IgD-negative memory B cell (primary cell): Measurements from ENCODE around the gene CLDN9. TPM values are rescaled to one million over a fixed set of nuclear protein-coding genes. Genes with fewer than 3 reads are reported as not detected.

Experiments
- H3K27ac Mint-ChIP-seq, 3 donors: one replicate each; pipeline ENCODE4 v1.8.0; 2020 to 2022; ENCODE audit warnings: mild to moderate bottlenecking in 3 of 3, mixed read lengths in 3 of 3, moderate library complexity in 1 of 3
- H3K27me3 Mint-ChIP-seq: one replicate; pipeline ENCODE4 v1.8.0; 2021; ENCODE audit warnings: mixed read lengths
- H3K36me3 Mint-ChIP-seq: one replicate; pipeline ENCODE4 v1.8.0; 2020; ENCODE audit warnings: mild to moderate bottlenecking, mixed read lengths
- H3K4me1 Mint-ChIP-seq, 3 donors: one replicate each; pipeline ENCODE4 v1.8.0; 2020 to 2022; ENCODE audit warnings: mixed read lengths in 3 of 3, mild to moderate bottlenecking in 1 of 3
- H3K4me3 Mint-ChIP-seq, 4 donors: one replicate each; pipeline ENCODE4 v1.8.0; 2020 to 2022; ENCODE audit warnings: mild to moderate bottlenecking in 4 of 4, mixed read lengths in 4 of 4, moderate library complexity in 3 of 4
- H3K9me3 Mint-ChIP-seq, 3 donors: one replicate each; pipeline ENCODE4 v1.8.0; 2020 to 2021; ENCODE audit warnings: mixed read lengths in 3 of 3, mild to moderate bottlenecking in 1 of 3
- polyA plus RNA-seq: library from polyadenylated mRNA; unstranded; fragments of 300-500 nt; fragmentation: Illumina TruSeq; gene quantifications from one replicate; pipeline ENCODE4 v1.2.3, GENCODE V29; 2021

The CLDN9 gene
- polyA plus RNA-seq, 1 donor from 2014 or later = not detected

DNA sequence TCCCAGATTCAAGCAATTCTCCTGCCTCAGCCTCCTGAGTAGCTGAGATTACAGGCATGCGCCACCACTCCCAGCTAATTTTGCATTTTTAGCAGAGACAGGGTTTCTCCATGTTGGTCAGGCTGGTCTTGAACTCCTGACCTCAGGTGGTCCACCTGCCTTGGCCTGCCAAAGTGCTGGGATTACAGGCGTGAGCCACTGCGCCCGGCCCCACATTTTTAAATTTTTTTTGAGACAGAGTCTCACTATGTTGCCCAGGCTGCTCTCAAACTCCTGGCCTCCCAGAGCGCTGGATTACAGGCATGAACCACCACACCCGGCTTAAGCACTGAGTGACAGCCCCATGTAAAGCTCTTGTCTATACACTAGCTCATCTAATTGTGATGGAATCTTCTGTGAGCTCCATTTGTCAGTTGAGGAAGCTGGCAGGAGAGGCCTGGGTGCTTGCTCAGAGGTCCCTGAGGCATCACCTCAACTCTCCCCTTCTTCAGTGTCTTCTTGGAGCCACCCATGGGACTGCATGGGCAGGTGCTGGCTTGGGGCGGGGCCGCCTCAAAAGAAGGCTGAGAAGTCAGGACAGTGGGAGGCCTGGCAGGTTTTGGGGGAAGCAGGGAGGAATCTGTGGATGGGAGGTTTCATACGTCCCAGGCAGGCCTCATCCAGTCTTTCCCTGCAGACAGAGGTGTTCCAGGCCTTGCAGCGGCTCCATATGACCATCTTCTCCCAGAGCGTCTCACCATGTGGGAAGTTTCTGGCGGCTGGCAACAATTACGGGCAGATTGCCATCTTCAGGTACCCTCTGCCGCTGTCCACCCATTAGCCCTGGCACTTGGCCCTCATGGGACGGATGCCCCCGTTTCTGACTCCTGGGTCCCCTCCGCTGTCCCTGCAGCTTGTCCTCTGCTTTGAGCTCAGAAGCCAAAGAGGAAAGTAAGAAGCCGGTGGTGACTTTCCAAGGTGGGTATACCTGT is 12.6 kb downstream of the CLDN9 start:
- Mint-ChIP-seq H3K27ac (peak overlapping the region in 1 of 3 donors; percentile 79), H3K4me1 (peaks cover 24 to 30% (median 30%) of the 10 kb centered on the region in 3 donors), H3K36me3 (peaks cover 7% of the 10 kb centered on the region), H3K27me3 (peaks cover 11% of the 10 kb centered on the region), H3K9me3 (no peaks in the 10 kb centered on the region), H3K4me3 (peak overlapping the region in 1 of 4 donors; percentile 57)

DNA sequence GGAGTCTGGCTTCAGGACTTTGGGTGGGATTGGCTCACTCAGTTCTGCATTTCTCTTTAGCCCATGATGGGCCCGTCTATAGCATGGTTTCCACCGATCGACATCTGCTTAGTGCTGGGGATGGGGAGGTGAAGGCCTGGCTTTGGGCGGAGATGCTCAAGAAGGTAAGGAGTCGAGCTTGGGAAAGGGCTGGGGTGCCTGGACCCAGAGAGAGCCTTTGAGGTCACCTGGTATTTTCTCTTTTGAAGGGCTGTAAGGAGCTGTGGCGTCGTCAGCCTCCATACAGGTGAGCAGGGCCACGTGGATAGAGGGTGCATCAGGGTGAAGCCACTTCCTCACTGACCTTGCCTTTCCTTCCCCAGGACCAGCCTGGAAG is 13.3 kb downstream of the CLDN9 start:
- H3K27me3 Mint-ChIP-seq = peaks cover 15% of the 10 kb centered on the region
- peak overlapping the region in 1 of 3 donors; percentile 79 for H3K27ac Mint-ChIP-seq
- H3K36me3 Mint-ChIP-seq = peaks cover 7% of the 10 kb centered on the region
- peak overlapping the region in 1 of 4 donors; percentile 57 for H3K4me3 Mint-ChIP-seq
- H3K4me1 Mint-ChIP-seq = peaks cover 24 to 30% (median 28%) of the 10 kb centered on the region in 3 donors
- H3K9me3 Mint-ChIP-seq = no peaks in the 10 kb centered on the region

DNA sequence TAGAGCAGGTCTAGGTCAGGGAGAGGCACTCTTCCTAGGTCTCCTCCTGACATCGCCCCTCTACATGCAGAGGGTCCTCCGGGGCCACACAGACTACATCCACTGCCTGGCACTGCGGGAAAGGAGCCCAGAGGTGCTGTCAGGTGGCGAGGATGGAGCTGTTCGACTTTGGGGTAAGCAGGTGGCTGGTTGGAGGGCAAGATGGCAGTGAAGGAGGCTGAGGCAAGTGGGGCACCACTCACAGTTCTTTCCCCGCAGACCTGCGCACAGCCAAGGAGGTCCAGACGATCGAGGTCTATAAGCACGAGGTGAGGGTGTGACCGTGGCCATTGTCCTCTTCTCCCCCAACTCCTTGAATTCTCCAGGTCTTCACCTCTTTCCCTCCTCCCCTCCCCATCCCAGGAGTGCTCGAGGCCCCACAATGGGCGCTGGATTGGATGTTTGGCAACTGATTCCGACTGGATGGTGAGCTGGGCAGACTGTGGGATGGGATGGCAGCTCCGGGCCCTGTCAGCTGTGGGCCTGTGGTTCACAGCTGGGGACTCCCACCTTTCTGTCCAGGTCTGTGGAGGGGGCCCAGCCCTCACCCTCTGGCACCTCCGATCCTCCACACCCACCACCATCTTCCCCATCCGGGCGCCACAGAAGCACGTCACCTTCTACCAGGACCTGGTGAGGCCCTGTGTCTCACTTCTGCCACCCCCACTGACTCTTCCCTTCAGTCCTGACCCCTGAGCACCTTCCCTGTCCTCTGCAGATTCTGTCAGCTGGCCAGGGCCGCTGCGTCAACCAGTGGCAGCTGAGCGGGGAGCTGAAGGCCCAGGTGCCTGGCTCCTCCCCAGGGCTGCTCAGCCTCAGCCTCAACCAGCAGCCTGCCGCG is 14.1 kb downstream of the CLDN9 start:
- H3K9me3 Mint-ChIP-seq = no peaks in the 10 kb centered on the region
- H3K4me3 Mint-ChIP-seq = peak overlapping the region in 1 of 4 donors; percentile 57
- H3K36me3 Mint-ChIP-seq = peaks cover 7% of the 10 kb centered on the region
- peak overlapping the region in 1 of 3 donors; percentile 79 for H3K27ac Mint-ChIP-seq
- peaks cover 16 to 24% (median 22%) of the 10 kb centered on the region in 3 donors for H3K4me1 Mint-ChIP-seq
- peaks cover 17% of the 10 kb centered on the region for H3K27me3 Mint-ChIP-seq

DNA sequence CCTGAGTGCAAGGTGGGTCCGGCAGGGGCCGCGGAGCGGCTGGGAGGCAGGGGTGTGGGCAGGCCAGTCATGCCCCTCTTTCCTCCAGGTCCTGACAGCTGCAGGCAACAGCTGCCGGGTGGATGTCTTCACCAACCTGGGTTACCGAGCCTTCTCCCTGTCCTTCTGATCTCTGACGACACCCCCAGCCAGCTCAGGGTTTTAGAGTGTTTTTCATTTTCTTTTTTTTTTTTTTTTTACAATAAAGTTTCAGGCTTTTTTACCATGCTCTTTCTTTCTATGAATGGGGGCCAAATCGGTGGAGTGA is 14.7 kb downstream of the CLDN9 start:
- no peaks in the 10 kb centered on the region for H3K9me3 Mint-ChIP-seq
- peaks cover 20% of the 10 kb centered on the region for H3K27me3 Mint-ChIP-seq
- H3K4me1 Mint-ChIP-seq = peaks cover 16 to 23% (median 19%) of the 10 kb centered on the region in 3 donors
- H3K36me3 Mint-ChIP-seq = peaks cover 9% of the 10 kb centered on the region
- no peak overlapping the region for H3K27ac Mint-ChIP-seq
- no peak overlapping the region for H3K4me3 Mint-ChIP-seq

DNA sequence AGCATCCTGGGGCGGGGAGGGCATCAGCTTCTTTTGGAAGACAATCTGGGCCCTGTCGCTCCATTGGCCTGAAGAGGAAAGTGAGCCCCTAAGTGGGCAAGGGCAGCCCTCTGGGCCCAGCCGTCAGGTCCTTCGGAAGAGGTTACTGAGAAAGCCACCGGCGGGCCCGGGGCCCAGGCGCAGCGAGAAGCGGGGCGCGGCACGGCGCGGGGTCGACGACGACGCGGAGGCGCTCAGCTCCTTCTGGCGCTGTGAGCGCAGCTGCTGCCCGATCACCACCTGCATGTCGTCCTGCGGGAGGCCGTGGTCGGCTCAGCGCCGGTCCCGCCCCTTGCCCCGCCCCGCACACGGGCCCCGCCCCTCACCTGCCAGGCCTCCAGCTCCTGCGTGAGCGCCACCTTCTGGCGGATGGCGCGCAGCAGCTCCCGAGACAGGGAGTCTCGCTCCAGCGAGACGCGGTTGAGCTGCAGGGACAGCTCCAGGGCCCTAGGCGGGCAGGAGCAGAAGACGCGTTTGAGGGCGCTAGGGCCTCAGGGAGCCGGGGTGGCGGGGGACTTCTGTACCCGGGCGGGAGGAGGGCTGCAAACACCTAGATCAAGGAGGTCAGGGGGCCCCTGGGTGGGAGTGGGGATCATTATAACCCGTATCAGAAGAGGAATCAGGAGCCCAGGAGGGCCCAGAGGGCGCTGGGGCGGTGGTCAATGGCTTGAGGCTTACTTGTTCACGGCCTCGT is 15.4 kb downstream of the CLDN9 start:
- H3K36me3 Mint-ChIP-seq = peaks cover 9% of the 10 kb centered on the region
- peak overlapping the region in 3 of 4 donors; percentile 43 to 86 (median 76) for H3K4me3 Mint-ChIP-seq
- peaks cover 11 to 16% (median 13%) of the 10 kb centered on the region in 3 donors for H3K4me1 Mint-ChIP-seq
- H3K27ac Mint-ChIP-seq = peak overlapping the region in 1 of 3 donors; percentile 16
- peaks cover 27% of the 10 kb centered on the region for H3K27me3 Mint-ChIP-seq
- H3K9me3 Mint-ChIP-seq = no peaks in the 10 kb centered on the region

DNA sequence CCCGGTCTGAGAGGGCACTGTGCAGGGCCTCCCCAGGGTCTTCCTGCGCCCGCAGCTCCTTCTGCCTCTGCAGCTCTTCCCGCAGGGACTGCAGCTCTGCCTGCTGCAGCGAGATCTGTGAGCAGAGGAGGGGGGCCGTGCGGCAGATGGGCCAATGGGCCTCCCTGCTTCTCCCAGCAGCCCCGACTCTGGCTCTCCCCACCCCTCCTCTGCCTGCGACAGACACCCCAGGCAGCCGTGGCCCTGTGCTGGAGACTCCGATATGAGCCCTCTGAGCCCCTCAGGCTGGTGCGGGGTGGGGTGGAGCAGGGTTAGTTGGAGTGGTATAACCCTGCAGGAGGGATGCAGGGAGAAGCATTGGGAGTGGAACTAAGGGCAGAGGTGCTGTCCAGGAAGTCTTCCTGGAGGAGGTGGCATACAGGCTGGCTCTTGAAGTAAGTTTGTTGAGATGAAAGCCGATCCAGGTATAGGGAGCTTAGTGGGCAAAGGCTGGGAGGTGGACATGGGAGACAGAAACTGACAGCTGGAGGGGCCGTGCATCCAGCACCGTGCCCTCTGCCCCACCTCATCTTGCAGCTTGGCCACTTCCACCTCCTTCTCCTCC is 16.1 kb downstream of the CLDN9 start:
- Mint-ChIP-seq H3K4me1 (peaks cover 6 to 14% (median 12%) of the 10 kb centered on the region in 3 donors), H3K27me3 (peaks cover 34% of the 10 kb centered on the region), H3K9me3 (no peaks in the 10 kb centered on the region), H3K4me3 (peak overlapping the region in 2 of 4 donors; percentile 83 to 84), H3K36me3 (peaks cover 9% of the 10 kb centered on the region), H3K27ac (no peak overlapping the region)

DNA sequence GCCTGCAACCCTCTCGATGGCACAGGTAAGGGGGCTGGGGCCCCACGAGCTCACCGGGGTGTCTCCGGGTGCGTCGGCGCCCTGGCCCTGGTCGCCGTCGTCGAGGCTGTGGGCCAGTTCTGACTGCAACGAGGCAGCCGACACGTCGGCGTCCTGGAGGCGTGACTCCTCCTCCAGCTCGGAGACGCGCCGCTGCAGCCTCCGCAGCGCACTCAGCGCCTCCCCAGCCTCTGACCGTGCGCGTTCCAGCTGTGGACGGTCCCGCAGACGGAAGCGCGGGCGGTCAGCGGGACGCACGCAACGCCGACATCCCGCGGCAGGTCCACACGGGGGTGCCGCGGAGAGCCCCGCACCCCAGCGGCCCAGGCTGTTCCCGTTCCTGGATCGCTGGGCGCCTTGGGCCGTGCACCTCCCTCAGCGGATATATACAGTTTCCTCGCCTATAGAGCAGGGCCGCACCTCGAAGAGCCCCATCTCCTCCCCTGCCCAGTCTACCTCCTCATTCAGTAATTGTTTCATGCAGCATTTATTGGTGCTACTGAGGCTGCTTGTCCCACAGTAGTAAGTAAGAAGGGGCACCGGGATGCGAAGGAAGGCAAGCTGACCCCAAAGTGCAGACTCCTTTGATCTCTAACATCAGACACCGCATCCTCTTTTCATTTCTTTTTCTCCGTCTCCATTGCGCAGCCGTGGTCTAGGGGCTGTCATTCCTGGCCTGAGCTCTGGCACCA is 16.9 kb downstream of the CLDN9 start:
- no peaks in the 10 kb centered on the region for H3K9me3 Mint-ChIP-seq
- H3K4me1 Mint-ChIP-seq = peaks cover 0 to 11% (median 10%) of the 10 kb centered on the region in 3 donors
- H3K36me3 Mint-ChIP-seq = peaks cover 7% of the 10 kb centered on the region
- peak overlapping the region in 1 of 3 donors; percentile 40 for H3K27ac Mint-ChIP-seq
- peaks cover 41% of the 10 kb centered on the region for H3K27me3 Mint-ChIP-seq
- H3K4me3 Mint-ChIP-seq = peak overlapping the region; percentile 48 to 84 (median 70)

DNA sequence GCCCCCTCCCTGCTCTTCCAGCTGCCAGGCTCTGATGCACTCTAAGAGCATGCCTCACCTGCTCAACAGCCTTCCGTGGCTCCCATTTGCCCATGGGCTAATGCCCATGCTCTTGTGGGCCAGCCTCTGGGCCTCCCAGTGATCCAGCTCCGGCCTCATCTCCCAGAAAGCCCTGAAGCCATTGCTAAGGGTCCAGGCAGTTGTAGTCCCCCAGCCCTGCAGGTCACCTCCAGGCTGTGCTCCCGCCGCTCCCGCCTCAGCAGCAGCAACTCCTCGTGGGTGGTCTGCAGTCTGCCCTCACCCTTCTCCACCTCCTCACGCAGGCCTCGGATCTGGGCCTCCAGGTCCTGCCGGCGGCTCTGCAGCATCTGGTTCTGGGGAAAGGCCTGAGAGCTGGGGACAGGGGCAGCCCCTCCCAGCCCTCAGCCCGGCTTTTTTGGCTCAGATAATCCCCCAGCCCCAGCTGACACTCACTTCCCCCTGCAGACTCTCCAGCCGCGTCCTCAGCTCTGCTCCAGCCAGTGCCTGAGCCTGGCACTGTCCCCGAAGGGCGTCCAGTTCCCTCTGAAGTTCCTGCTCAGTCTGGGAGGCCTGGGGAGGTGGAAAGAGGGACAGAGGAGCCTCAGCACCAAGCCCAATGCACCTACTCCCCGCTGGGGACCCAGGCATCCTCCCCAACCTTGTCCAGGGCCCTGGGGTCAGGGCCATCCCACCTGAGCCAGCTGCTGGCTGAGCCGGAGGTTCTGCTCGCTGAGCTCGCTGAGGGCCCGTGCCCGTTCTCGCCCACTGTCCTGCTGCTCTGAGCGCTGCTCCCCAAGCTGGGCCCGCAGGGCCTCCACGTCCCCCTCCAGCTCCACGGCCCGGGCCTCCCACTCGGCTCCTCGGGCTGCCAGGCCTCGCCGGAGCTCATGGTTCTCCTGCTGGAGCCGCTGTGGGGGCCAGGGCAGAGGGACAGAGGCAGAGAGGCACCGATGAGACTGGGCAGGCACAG is 17.8 kb downstream of the CLDN9 start:
- Mint-ChIP-seq H3K4me3 (peak overlapping the region in 2 of 4 donors; percentile 48 to 61), H3K27ac (peak overlapping the region in 1 of 3 donors; percentile 40), H3K27me3 (peaks cover 48% of the 10 kb centered on the region), H3K9me3 (no peaks in the 10 kb centered on the region), H3K36me3 (peaks cover 7% of the 10 kb centered on the region), H3K4me1 (peaks cover 0 to 12% (median 11%) of the 10 kb centered on the region in 3 donors)

DNA sequence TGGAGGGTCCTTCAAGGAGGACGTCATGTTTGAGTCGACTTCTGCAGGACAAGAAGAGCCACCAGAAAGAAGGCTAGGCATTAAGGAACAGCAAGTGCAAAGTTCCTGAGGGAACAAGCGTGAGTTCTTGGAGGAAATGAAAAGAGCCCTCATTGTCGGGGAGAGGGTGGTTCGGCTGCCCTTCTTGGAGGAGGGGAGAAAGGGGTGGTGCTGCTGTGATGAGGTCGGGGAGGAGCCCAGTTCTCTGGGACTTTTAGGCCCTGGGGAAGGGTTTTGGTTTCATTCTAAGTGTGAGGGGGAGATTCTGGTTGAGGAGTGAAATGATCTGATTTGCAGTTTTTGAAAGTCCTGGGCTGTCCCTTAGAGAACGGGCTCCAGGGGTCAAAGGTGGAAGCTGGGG is 19.9 kb downstream of the CLDN9 start:
- H3K27me3 Mint-ChIP-seq = peaks cover 56% of the 10 kb centered on the region
- H3K36me3 Mint-ChIP-seq = peaks cover 3% of the 10 kb centered on the region
- H3K9me3 Mint-ChIP-seq = no peaks in the 10 kb centered on the region
- H3K27ac Mint-ChIP-seq = no peak overlapping the region
- H3K4me1 Mint-ChIP-seq = peaks cover 0 to 15% (median 14%) of the 10 kb centered on the region in 3 donors
- H3K4me3 Mint-ChIP-seq = peak overlapping the region in 1 of 4 donors; percentile 15

DNA sequence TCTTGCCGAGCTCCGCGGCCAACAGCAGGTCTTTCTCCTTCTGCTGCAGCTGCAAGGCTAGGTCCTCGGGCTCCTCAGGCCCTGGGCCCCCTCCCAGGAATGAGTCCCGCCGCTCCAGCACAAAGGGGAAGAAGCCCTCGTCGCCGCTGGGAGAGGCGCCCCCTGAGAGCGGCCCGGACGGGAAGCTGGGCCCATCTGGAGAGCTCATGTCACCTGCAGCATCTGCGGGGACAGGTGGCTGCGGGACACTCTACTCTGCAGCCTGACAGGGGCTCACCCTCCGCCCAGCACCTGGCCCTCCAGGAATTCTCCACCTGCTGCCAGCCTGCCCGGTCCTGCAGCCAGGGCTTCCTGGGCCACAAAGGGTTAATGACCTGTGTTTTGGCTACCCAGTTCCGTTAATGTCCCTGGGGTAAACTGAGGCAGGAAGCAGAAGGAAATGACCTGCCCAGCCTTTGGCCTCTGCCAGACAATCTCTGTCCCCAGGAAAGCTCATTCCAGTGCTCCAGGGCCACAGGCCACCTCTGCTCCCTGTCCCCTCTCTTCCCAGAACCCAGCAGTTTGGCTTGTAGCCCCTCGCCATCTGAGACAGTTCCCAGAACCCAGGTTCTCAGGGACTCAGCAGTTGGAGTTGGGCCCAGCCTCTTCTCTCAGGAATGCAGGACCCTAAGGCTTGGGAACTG is 22.7 kb downstream of the CLDN9 start:
- peaks cover 0 to 11% (median 5%) of the 10 kb centered on the region in 3 donors for H3K4me1 Mint-ChIP-seq
- H3K27ac Mint-ChIP-seq = peak overlapping the region in 1 of 3 donors; percentile 31
- peaks cover 3% of the 10 kb centered on the region for H3K36me3 Mint-ChIP-seq
- H3K9me3 Mint-ChIP-seq = no peaks in the 10 kb centered on the region
- H3K4me3 Mint-ChIP-seq = peak overlapping the region in 1 of 4 donors; percentile 55
- H3K27me3 Mint-ChIP-seq = peaks cover 55% of the 10 kb centered on the region

DNA sequence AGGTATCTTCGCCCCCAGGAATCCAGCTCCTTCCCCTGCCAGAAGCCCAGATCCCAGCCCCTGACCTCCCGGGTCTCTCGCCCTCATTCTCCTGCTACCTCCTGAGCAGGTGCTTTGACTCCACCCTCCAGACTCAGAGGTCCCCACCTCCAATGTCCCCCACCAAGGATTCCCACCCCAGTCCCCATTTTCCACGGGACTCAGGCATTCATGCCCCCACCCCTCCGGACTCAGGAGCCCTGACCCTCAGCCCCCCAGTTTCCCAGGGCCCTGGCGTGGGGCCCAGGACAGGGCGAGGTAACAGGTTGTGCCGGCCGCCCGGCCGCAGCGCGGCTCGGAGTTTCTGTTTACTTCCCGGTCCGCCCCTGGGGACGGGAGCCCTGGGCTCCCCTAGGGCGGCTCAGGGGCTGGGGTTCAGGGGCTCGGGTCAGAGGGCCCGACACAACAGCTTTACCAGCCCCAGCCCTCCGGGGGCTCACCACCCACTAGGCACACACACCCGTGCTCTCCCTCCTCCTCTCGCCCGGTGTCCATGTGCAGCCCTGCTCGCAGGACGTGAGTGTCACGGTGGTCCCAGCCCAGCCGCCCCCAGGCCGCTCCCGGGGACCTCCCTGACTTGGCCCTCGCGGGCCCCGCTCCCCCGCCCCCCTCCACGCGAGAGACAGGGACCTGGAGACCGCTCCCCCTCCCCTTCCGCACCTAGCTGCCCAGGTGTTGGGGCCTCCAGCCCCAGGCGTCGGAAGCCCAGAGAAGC is 23.4 kb downstream of the CLDN9 start:
- peaks cover 53% of the 10 kb centered on the region for H3K27me3 Mint-ChIP-seq
- H3K27ac Mint-ChIP-seq = no peak overlapping the region
- H3K9me3 Mint-ChIP-seq = no peaks in the 10 kb centered on the region
- peaks cover 0 to 11% (median 5%) of the 10 kb centered on the region in 3 donors for H3K4me1 Mint-ChIP-seq
- H3K4me3 Mint-ChIP-seq = peak overlapping the region in 2 of 4 donors; percentile 25 to 55
- peaks cover 3% of the 10 kb centered on the region for H3K36me3 Mint-ChIP-seq
